ENCODE data around the gene PHYHD1. TPM values are rescaled to one million over a fixed set of nuclear protein-coding genes. Genes with fewer than 3 reads are reported as not detected.

PHYHD1 gene
- total and polyA plus RNA-seq, 2 of the 13 experiments (the other 11 are each of a cell fraction or from before 2014, with no cell fraction given) = 10.6 to 25.3 TPM

GRCh38 chr9:128905964-128906363 lies 14.8 kb upstream of the PHYHD1 start (continued):
- TF ChIP-seq ZNF292 (CRISPR knock-in tag; IDR thresholded peaks at IDR 0.05; ENCODE audit: borderline replicate concordance, low read depth) = peak; percentile 65; the same call in 1 of the 2 replicates
- TF ChIP-seq ZNF687 (CRISPR knock-in tag; IDR thresholded peaks at IDR 0.05) = peak; percentile 15; the same call in 1 of the 2 replicates
- 0 out of 4 replicates have a peak, but pooled peaks of 1 of the 2 experiments have one; percentile 29 for TF ChIP-seq EP300 (IDR thresholded peaks at IDR 0.05; ENCODE audit: low read depth in 2 of 2, low read length in 2 of 2)
- TF ChIP-seq EP300 (CRISPR knock-in tag; IDR thresholded peaks at IDR 0.05; ENCODE audit: borderline replicate concordance) = no peak
- no peak for TF ChIP-seq EEA1 (CRISPR knock-in tag; IDR thresholded peaks at IDR 0.05; ENCODE audit: borderline replicate concordance)
- TF ChIP-seq, protein P1, sequence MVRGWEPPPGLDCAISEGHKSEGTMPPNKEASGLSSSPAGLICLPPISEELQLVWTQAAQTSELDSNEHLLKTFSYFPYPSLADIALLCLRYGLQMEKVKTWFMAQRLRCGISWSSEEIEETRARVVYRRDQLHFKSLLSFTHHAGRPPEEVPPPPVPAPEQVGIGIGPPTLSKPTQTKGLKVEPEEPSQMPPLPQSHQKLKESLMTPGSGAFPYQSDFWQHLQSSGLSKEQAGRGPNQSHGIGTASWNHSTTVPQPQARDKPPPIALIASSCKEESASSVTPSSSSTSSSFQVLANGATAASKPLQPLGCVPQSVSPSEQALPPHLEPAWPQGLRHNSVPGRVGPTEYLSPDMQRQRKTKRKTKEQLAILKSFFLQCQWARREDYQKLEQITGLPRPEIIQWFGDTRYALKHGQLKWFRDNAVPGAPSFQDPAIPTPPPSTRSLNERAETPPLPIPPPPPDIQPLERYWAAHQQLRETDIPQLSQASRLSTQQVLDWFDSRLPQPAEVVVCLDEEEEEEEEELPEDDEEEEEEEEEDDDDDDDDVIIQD (CRISPR knock-in tag; IDR thresholded peaks at IDR 0.05; ENCODE audit: low read depth) = peak; percentile 33; the same call in 1 of the 2 replicates
- TF ChIP-seq, protein P2, sequence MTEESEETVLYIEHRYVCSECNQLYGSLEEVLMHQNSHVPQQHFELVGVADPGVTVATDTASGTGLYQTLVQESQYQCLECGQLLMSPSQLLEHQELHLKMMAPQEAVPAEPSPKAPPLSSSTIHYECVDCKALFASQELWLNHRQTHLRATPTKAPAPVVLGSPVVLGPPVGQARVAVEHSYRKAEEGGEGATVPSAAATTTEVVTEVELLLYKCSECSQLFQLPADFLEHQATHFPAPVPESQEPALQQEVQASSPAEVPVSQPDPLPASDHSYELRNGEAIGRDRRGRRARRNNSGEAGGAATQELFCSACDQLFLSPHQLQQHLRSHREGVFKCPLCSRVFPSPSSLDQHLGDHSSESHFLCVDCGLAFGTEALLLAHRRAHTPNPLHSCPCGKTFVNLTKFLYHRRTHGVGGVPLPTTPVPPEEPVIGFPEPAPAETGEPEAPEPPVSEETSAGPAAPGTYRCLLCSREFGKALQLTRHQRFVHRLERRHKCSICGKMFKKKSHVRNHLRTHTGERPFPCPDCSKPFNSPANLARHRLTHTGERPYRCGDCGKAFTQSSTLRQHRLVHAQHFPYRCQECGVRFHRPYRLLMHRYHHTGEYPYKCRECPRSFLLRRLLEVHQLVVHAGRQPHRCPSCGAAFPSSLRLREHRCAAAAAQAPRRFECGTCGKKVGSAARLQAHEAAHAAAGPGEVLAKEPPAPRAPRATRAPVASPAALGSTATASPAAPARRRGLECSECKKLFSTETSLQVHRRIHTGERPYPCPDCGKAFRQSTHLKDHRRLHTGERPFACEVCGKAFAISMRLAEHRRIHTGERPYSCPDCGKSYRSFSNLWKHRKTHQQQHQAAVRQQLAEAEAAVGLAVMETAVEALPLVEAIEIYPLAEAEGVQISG (CRISPR knock-in tag; IDR thresholded peaks at IDR 0.05) = peak; percentile 15; the same call in 1 of the 2 replicates
- peak; percentile 16; the same call in 1 of the 2 replicates for TF ChIP-seq ETV5 (CRISPR knock-in tag; IDR thresholded peaks at IDR 0.05; ENCODE audit: borderline replicate concordance)
- TF ChIP-seq ZNF792 (CRISPR knock-in tag; IDR thresholded peaks at IDR 0.05) = no peak
- no peak for TF ChIP-seq PLSCR1 (CRISPR knock-in tag; IDR thresholded peaks at IDR 0.05; ENCODE audit: borderline replicate concordance)
- no peak for TF ChIP-seq ZUFSP (CRISPR knock-in tag; IDR thresholded peaks at IDR 0.05; ENCODE audit: borderline replicate concordance)
- TF ChIP-seq KDM2A (CRISPR knock-in tag; IDR thresholded peaks at IDR 0.05; ENCODE audit: borderline replicate concordance, low read depth) = 0 out of 2 replicates have a peak, but pooled peaks have one; percentile 25
- TF ChIP-seq ZNF644 (CRISPR knock-in tag; IDR thresholded peaks at IDR 0.05; ENCODE audit: low read depth) = no peak
- TF ChIP-seq, protein P3, sequence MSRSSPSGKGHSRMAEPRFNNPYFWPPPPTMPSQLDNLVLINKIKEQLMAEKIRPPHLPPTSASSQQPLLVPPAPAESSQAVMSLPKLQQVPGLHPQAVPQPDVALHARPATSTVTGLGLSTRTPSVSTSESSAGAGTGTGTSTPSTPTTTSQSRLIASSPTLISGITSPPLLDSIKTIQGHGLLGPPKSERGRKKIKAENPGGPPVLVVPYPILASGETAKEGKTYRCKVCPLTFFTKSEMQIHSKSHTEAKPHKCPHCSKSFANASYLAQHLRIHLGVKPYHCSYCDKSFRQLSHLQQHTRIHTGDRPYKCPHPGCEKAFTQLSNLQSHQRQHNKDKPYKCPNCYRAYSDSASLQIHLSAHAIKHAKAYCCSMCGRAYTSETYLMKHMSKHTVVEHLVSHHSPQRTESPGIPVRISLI (CRISPR knock-in tag; IDR thresholded peaks at IDR 0.05; ENCODE audit: borderline replicate concordance) = peak; percentile 33; the same call in 1 of the 2 replicates
- peak; percentile 65 for TF ChIP-seq SAP130 (CRISPR knock-in tag; IDR thresholded peaks at IDR 0.05; ENCODE audit: low read depth)
- no peak for TF ChIP-seq SMC3 (IDR thresholded peaks at IDR 0.05; ENCODE audit: low read length)
- 0 out of 2 replicates have a peak, but pooled peaks have one; percentile 11 for TF ChIP-seq ZMYM3 (CRISPR knock-in tag; IDR thresholded peaks at IDR 0.05)
